Stimulated activated CD4-positive, alpha-beta T cell treated with anti-CD3 and anti-CD28 coated beads, Interleukin-2, amount 100 ng/mL, for 48 hours (primary cell): ENCODE results near the gene S100A6.
"Not testable (repeated sequence)": the region's sequence is repeated elsewhere in the genome, so short reads cannot be mapped to it uniquely, and the experiment has no call there.

Experiments
- DNase-seq, 2 donors: peaks; one replicate each; pipeline ENCODE4 v3.0.0-alpha.2; 2020

The S100A6 gene

DNA sequence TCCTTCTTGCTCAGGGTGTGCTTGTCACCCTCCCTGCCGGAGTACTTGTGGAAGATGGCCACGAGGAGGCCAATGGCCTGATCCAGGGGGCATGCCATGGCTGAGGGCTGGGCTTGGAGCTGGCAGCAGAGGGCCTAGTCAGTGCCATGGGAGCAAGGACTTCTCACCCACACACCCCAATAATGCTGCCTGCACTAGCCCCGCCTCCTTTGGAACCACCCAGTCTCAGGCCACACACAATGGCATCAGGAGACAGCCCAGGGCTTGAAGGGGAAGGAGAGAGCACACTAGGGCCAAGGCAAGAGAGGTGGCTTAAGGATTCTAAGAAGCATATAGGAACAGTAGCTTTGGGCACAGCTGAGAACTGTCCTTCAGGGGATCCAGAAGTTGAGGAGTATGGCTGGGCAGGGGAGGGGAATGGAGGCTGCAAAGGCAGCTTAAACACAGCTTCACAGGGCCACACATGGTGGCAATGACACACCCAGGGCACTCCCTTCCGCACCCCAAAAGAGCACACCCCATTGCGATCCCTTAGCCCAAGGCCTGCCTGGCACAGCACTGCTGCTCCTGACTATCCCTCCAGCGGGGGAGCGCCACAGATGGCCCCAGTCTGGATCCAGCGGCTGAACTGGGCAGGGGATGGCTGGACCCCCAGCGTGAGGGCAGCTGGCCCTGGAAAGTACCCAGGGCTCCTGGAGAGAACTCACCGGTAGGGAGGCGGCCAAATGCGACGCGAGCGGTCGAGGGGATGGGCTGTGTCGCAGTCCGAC is at the start of gene S100A6:
TSS of gene S100A6 (minus strand) at position 750 of the 770 bp plus-strand sequence. CDS start at position 98, 652 bp downstream.
- DNase-seq, result no peak

- DNase-seq, result no peak
These were observed 49.2 kb upstream of the S100A6 start for GRCh38 chr1:153585006-153585405.

- DNase-seq, result no peak
These were observed 48.2 kb upstream of the S100A6 start for GRCh38 chr1:153583976-153584375.

- not testable (repeated sequence) for DNase-seq
These were observed 47.7 kb upstream of the S100A6 start for GRCh38 chr1:153583514-153583913.

GRCh38 chr1:153582836-153583235 is 47.0 kb upstream of the S100A6 start:
- not testable (repeated sequence) for DNase-seq

- no peak for DNase-seq
These were observed 43.1 kb upstream of the S100A6 start for GRCh38 chr1:153578936-153579335.

GRCh38 chr1:153578490-153578889 is 42.7 kb upstream of the S100A6 start:
- no peak for DNase-seq

DNA sequence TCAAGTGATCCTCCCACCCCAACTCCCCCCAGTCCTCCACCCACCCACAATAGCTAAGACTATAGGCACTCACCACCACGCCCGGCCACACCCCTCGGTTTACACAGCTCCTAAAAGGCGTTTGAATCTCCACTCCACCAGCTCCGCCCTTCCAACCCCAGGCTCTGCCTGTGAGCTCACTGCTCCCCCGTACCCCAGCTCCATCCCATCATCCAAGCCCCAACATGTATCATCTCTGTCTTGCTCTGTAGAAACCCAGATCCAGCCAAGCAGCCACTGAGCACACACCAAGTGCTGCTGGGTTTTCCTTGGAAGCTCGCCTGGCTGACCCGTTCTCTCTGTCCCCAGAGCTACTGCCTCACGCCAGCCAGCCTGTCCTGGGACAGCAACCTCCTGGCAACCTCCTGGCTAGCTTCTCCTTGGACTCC is 41.8 kb upstream of the S100A6 start:
- no peak for DNase-seq

- DNase-seq, result no peak
These were observed 41.3 kb upstream of the S100A6 start for GRCh38 chr1:153577138-153577537.

DNA sequence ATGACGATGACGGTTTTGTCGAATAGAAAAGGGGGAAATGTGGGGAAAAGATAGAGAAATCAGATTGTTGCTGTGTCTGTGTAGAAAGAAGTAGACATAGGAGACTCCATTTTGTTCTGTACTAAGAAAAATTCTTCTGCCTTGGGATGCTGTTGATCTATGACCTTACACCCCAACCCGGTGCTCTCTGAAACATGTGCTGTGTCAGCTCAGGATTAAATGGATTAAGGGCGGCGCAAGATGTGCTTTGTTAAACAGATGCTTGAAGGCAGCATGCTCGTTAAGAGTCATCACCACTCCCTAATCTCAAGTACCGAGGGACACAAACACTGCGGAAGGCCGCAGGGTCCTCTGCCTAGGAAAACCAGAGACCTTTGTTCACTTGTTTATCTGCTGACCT is 39.7 kb upstream of the S100A6 start:
- DNase-seq, result not testable (repeated sequence)

DNA sequence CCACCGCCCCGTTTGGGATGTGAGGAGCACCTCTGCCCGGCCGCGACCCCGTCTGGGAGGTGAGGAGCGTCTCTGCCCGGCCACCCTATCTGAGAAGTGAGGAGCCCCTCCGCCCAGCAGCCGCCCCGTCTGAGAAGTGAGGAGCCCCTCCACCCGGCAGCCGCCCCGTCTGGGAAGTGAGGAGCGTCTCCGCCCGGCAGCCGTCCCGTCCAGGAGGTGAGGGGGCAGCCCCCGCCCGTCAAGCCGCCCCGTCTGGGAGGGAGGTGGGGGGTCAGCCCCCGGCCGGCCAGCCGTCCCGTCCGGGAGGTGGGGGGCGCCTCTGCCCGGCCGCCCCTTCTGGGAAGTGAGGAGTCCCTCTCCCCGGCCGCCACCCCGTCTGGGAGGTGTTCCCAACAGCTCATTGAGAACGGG is 39.3 kb upstream of the S100A6 start:
- DNase-seq, result not testable (repeated sequence)

DNA sequence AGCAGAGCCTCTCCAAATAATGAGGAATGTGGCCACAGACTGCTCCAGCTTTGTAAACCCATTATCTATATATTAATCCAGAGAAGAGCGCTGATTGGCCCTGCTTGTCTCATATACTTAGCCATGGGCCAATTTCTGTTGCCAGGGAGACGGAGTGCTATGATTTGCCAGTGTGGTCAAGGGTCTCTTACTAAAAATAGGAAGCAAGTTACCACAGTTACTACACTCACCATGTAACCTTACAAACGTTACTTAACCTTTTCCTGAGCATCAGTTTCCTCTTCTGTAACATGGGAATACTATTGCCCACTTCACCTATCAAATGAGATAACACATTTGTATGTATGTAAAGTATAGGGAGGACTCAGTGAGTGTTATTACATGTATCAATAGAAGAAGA is 37.6 kb upstream of the S100A6 start:
- DNase-seq, result no peak

DNA sequence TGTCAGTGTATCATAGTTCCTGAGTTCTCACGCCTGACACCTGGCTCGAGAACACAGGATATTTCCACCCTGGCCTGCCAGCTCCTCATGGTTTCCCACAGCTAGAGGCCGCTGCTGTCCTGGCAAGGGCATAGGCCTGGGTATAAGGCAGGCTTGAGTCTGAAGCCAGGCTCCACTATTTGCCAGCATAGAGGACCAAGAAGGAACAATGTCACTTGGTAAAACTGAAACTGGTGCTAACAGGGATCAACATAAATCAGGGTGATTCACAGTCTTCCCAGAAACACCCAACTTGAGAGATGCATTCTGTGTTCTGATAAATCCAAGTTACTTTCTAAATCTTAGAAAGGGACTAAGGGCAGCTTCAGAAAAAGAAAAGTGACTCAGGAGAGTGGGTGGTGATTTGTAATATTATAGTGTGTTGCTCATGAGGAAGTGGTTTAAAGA is 36.8 kb upstream of the S100A6 start:
- peak; percentile 51 to 61 for DNase-seq

DNA sequence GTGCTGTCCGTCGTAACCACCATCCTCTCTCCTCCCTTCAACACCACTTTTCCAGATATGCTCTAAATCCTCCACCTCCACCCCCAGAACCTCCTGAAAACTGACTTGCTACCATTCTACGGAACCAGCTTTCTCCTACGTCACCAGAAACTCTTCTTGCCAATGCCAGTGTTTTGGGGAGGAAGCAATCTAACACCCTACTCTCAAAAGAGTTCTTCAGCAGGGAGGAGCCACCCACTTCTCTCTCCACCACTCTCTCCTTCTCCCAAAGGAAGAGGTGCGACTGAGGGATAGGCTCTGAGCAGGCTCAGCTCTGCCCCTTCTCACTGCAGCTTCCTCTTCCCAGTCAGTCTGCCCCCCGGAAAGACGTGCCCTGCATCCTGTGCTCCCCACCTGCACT is 35.9 kb upstream of the S100A6 start:
- no peak for DNase-seq

DNA sequence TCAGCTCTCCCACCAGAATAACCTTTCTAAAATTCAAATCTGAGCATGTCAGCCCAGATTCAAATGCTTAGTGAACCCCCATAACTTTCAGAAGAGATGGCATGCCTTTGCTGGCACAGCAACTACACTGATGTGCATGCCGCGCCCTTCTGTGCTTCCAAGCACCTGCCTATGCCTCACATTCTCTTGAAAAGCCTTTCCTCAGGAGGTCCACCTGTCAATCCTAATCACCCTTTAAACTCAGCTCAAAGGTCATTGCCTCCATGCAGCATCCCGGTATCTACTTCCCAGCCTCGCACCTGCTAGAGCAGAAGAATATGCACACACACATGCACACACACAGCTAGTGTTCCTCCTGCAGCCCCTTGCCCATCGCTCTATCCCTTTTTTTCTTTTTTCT is 35.1 kb upstream of the S100A6 start:
- DNase-seq, result no peak

DNA sequence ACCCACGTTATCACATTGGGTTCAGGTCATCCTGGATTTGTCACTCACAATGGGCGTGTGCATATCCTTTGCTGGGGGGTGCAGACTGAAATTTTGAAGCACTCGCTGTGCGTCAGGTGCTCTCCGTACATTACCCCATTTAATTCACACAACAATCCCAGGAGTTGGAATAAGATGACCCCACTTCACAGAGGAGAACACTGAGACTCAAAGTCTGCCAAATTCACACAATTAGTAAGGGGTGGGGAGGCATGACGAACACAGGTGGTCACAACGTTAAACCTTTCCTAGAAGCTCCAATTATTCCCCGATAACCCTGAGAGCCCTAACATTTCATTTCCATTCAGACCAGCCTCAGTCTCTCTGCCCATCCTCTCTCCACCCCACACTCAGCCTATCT is 33.7 kb upstream of the S100A6 start:
- no peak for DNase-seq

- DNase-seq, result peak; percentile 89 to 91
These were observed 32.7 kb upstream of the S100A6 start for GRCh38 chr1:153568367-153569099.

DNA sequence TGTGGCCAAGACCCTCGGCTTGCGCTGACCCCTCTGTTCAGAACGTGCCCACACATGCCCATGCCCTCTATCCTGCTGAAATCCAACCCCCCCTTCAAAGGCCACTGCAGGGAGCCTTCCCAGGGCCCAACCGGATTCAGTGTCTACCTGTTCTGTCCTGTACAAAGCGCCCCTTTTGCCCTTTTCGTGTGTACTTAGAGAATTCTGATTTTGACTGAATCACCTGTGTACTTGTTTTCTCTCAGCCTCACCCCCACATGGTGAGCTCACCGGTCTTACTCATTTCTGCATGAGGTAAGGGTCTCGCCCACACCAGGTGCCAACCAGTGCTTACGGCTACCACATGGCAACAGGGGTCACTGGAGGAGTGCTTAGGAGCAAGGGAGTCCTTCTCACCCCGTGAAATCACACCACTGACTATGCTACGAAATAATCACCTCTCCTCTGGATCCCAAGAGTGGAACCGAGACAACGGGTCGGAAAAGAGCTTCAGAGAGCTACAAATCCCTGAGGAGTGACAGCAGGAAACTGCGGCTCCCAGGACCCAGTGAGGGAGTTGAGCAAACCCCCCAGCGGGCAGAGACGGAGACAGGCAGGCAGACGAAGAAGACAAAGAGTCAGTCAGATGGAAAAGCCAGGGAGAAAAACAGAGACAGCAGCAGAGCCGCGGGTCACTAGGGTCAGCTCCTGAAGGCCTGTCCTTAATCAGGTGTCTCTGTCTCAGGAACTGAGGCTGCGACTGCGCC is 32.0 kb upstream of the S100A6 start:
- DNase-seq, result peak; percentile 41 to 49

GRCh38 chr1:153566414-153567371 is 30.9 kb upstream of the S100A6 start:
- peak; percentile 76 to 80 for DNase-seq

DNA sequence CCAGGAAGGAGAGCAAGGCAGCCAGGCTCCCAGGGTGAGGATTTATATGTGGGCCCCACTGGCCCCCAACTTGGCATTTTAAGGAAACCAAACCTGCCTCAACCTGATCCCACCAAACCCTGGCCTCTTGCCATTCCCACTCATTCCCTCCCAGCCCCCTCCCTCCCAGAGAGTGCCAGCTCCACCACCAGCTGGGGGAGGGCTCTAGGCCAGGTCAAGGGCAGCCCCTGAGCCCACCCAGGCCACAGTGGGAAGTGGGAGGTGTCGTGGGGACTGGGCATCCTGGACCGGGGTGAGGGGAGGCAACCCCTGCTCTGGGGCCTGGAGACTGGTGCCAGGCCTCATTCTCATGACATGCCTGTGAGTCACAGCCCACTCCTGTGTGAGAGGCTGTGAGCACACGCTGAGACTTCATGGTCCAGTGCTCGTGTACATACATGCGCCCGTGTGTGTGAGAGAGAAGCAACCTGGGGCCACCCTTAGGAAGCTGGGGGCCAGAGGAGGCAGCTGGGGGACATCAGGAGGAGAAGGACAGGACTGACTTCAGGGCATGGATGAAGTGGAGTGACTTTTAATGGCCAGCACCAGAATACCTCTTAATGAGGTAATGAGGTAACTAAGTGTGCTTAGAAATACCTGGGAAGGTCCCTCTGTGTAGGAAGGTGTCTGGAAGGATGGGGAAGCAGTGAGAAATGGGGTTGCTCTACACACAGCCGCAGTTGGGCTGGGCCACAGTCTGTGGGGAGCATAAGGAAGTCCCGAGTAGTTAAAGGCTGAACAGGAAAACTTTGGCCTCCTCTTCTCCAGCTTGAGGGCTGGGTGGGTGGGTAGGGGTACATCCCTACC is 30.0 kb upstream of the S100A6 start, which contains the start of gene S100A2:
TSS of gene S100A2 (minus strand) at position 316 of the 846 bp plus-strand sequence. CDS start 1,967 bp downstream, outside the sequence.
- DNase-seq, result peak; percentile 48 to 50

DNA sequence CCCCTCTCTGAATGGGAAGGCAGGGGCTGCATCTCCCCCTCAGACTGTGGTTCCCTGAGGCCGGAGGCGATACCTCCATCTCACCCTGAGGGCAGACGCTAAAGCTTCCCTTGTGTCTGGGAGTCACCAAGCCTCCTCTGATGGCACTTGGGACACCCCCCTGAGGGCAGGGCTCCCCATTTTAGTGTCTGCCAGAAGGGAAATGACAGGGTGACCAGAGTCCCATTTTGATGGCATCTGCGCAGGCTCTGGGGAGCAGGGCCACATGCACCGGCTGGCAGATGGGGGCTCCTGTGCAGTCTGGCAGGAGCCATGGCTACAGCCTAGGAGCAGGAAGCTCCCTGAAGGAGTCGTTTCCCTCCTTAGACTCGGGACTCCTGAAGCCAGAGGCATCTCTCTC is 28.2 kb upstream of the S100A6 start:
- DNase-seq, result no peak
